WERI-Rb-1 (cell line): ENCODE data around the gene SRGAP3.
A peak's percentile ranks its signal among the peaks of the same experiment; 100 is the strongest.
"Not testable (repeated sequence)": the region's sequence is repeated elsewhere in the genome, so short reads cannot be mapped to it uniquely, and the experiment has no call there.

Source experiments
- DNase-seq: peaks from one replicate; pipeline ENCODE4 v3.0.0-alpha.2; 2020
- H3K27ac ChIP-seq: fragments of 250-450 bp; sonication (Bioruptor Pico); 2 replicates; pipeline ENCODE4 v1.5.1; 2020; ENCODE audit warnings: mild to moderate bottlenecking, moderate library complexity
- H3K27me3 ChIP-seq: fragments of 250-450 bp; sonication (Bioruptor Pico); 2 replicates; pipeline ENCODE4 v1.5.1; 2021; ENCODE audit warnings: mild to moderate bottlenecking, low read depth, moderate library complexity; ENCODE audit not compliant: insufficient read depth, severe bottlenecking
- H3K36me3 ChIP-seq: fragments of 250-450 bp; sonication (Bioruptor Pico); 2 replicates; pipeline ENCODE4 v1.5.1; 2020; ENCODE audit warnings: mild to moderate bottlenecking, moderate library complexity
- H3K4me3 ChIP-seq: 2 replicates; pipeline ENCODE4 v1.5.1; 2011; ENCODE audit warnings: low read depth, mild to moderate bottlenecking, control low read depth, low read length
- H3K9me3 ChIP-seq: fragments of 250-450 bp; sonication (Bioruptor Pico); 2 replicates; pipeline ENCODE4 v1.5.1; 2021; ENCODE audit warnings: mild to moderate bottlenecking, moderate library complexity; ENCODE audit not compliant: severe bottlenecking
- TF ChIP-seq, protein P1 (sequence below): IDR thresholded peaks from 2 replicates; pipeline ENCODE4 v1.5.1; 2011; ENCODE audit warnings: low read depth, mild to moderate bottlenecking, control low read depth, inconsistent platforms, low read length

Gene SRGAP3

GRCh38 chr3:9292516-9292915 lies 43.1 kb upstream of the SRGAP3 start:
- Histone ChIP-seq H3K36me3 (no peaks in the 10 kb centered on the region), H3K4me3 (no peak overlapping the region), H3K27ac (no peak overlapping the region)

GRCh38 chr3:9291821-9292410 lies 42.5 kb upstream of the SRGAP3 start:
- Histone ChIP-seq H3K4me3 (no peak overlapping the region), H3K27ac (no peak overlapping the region), H3K9me3 (peaks cover 3% of the 10 kb centered on the region), H3K27me3 (no peaks in the 10 kb centered on the region), H3K36me3 (no peaks in the 10 kb centered on the region)
- DNase-seq, result no peak
- TF ChIP-seq, protein P1, sequence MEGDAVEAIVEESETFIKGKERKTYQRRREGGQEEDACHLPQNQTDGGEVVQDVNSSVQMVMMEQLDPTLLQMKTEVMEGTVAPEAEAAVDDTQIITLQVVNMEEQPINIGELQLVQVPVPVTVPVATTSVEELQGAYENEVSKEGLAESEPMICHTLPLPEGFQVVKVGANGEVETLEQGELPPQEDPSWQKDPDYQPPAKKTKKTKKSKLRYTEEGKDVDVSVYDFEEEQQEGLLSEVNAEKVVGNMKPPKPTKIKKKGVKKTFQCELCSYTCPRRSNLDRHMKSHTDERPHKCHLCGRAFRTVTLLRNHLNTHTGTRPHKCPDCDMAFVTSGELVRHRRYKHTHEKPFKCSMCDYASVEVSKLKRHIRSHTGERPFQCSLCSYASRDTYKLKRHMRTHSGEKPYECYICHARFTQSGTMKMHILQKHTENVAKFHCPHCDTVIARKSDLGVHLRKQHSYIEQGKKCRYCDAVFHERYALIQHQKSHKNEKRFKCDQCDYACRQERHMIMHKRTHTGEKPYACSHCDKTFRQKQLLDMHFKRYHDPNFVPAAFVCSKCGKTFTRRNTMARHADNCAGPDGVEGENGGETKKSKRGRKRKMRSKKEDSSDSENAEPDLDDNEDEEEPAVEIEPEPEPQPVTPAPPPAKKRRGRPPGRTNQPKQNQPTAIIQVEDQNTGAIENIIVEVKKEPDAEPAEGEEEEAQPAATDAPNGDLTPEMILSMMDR, result no peak

More at GRCh38 chr3:9292516-9292915, 43.1 kb upstream of the SRGAP3 start:
- Histone ChIP-seq H3K27me3 (no peaks in the 10 kb centered on the region), H3K9me3 (peaks cover 3% of the 10 kb centered on the region)
- TF ChIP-seq, protein P1, result no peak
- no peak for DNase-seq

GRCh38 chr3:9290566-9290965 lies 41.1 kb upstream of the SRGAP3 start:
- Histone ChIP-seq H3K27me3 (no peaks in the 10 kb centered on the region), H3K36me3 (no peaks in the 10 kb centered on the region), H3K9me3 (peaks cover 3% of the 10 kb centered on the region), H3K27ac (no peak overlapping the region), H3K4me3 (no peak overlapping the region)
- TF ChIP-seq, protein P1, result no peak
- no peak for DNase-seq

- H3K4me3 ChIP-seq, H3K36me3 ChIP-seq, H3K27me3 ChIP-seq, DNase-seq, H3K9me3 ChIP-seq, H3K27ac ChIP-seq: not testable (repeated sequence)
Measured at GRCh38 chr3:9281533-9281932, 32.1 kb upstream of the SRGAP3 start.

GRCh38 chr3:9280451-9281219 lies 31.2 kb upstream of the SRGAP3 start:
- DNase-seq, result no peak
- no peak overlapping the region for H3K27ac ChIP-seq

GRCh38 chr3:9279966-9280365 lies 30.5 kb upstream of the SRGAP3 start:
- Histone ChIP-seq H3K4me3 (no peak overlapping the region), H3K27me3 (no peaks in the 10 kb centered on the region), H3K36me3 (no peaks in the 10 kb centered on the region), H3K27ac (no peak overlapping the region), H3K9me3 (no peaks in the 10 kb centered on the region)
- TF ChIP-seq, protein P1, result no peak
- no peak for DNase-seq

More at GRCh38 chr3:9280451-9281219, 31.2 kb upstream of the SRGAP3 start:
- H3K27me3 ChIP-seq, result no peaks in the 10 kb centered on the region
- no peak overlapping the region for H3K4me3 ChIP-seq
- H3K9me3 ChIP-seq, result no peaks in the 10 kb centered on the region
- TF ChIP-seq, protein P1, result 0 out of 2 replicates have a peak, but pooled peaks have one; percentile 6
- no peaks in the 10 kb centered on the region for H3K36me3 ChIP-seq
